GM12891 (cell line): ENCODE results near the gene OLFM4.

ENCODE experiments used
- POU2F2 ChIP-seq: IDR thresholded peaks from 2 replicates; pipeline ENCODE4 v1.6.1; 2011; ENCODE audit warnings: low read depth, mild to moderate bottlenecking, control low read depth, low read length, moderate library complexity
- SPI1 ChIP-seq: IDR thresholded peaks from 2 replicates; pipeline ENCODE4 v1.6.1; 2011; ENCODE audit warnings: low read depth, low read length, control low read depth
- TAF1 ChIP-seq: IDR thresholded peaks from 2 replicates; pipeline ENCODE4 v1.6.1; 2011; ENCODE audit warnings: low read depth, low read length, control low read depth

DNA sequence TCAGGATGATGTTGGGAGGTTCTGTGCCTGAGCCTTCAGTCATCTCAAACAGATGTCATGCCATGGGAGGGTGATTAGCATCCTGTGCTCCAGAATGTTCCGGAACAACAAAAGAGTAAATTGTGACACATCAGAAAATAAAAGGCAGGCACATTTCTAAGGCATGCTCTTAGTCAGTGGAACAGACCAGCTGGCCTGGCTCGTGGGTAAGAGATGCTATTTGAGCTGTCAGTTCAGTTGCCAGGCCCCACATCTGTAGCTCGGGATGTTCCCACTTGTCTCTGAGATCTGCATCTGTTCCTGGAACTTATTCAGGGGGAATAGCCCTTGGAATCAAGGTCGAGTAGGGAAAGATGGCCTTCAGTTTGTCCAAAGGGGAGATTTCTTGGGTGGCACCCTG is 26.0 kb downstream of the OLFM4 start:
- no peak for TF ChIP-seq POU2F2
- no peak for TF ChIP-seq SPI1
- TF ChIP-seq TAF1, result no peak
